Stimulated activated CD8-positive, alpha-beta memory T cell treated with anti-CD3 and anti-CD28 coated beads, Interleukin-15, amount 100 ng/mL, for 24 hours (primary cell): ENCODE data around the gene OR6N1.

Experiments
- DNase-seq: peaks from one replicate; pipeline ENCODE4 v3.0.0-alpha.2; 2020; ENCODE audit warnings: low read depth

OR6N1 gene

DNA sequence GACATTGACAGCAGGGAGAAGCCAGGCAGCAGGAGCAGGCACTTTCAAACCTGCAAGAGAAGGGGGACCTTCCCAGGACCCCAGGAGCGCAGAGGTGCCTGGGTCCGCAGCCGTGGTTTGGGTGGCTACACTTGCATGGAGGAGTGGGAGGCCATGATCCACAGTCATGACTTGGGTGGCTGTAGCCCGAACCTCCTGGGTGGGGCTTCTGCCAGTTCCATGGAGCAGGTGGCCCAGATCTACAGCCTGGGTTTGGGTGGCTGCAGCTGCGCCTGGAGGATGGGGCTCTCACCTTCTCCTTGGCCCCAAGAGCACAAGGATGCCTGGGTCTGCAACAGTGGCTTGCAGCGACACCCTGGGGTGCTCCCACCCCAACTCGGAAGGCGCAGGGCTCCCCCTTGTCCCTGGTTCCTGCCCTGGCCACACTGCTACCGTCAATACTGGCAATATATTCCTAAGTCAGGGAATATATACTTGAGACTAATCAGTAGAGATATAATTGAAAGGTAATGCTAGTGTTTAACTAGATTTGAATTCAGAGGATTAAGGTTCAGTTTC, 19.8 kb downstream of the OR6N1 start:
- DNase-seq: no peak

DNA sequence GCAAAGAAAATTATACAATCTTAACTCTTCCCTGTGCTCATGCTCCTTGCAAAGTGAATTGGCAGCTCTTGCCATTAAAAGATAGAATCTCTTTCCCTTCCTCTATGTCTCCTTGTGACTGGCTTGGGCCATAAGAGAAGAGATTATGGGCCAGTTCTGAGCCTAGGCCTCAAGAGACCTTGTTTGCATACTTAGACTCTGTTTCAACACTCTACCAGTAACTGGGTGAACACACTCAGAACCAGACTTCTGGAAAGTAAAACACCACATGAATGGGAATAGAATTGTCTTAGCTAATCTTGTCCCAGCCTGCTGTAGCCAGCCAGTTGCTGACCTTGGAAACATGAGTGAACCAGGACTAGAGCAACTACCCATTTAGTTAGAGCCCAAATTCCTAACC, 36.1 kb downstream of the OR6N1 start:
- DNase-seq: no peak

- no peak for DNase-seq
Measured at GRCh38 chr1:158732524-158732923, 39.5 kb downstream of the OR6N1 start.

- no peak for DNase-seq
Measured at GRCh38 chr1:158731707-158732106, 40.3 kb downstream of the OR6N1 start.

GRCh38 chr1:158730453-158730852, 41.5 kb downstream of the OR6N1 start:
- no peak for DNase-seq

- no peak for DNase-seq
Measured at GRCh38 chr1:158728510-158729225, 43.3 kb downstream of the OR6N1 start.

DNA sequence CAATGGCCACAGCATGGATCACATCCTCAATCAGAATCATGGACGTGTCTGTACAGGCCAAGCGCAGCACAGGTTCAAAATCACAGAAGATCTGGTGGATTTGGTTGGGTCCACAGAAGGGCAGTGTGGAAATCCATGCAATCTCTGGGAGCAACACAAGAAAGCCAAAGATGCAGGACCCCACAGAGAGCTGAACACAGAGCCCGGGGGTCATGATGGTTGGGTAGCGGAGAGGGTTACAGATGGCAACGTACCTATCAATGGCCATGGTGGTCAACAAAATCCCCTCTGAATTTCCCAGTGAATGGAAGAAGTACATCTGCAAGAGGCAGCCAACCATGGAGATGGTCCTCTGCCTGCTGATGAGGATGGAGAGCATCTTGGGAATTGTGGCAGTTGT, 47.6 kb downstream of the OR6N1 start:
- DNase-seq: no peak

GRCh38 chr1:158720620-158721019, 51.4 kb downstream of the OR6N1 start, which contains the start of gene OR6K3:
Gene OR6K3 (minus strand): TSS chr1:158720720. CDS start chr1:158718115, 2,605 bp downstream.
- no peak for DNase-seq

- no peak for DNase-seq
Measured at GRCh38 chr1:158719664-158720063, 52.3 kb downstream of the OR6N1 start.

DNA sequence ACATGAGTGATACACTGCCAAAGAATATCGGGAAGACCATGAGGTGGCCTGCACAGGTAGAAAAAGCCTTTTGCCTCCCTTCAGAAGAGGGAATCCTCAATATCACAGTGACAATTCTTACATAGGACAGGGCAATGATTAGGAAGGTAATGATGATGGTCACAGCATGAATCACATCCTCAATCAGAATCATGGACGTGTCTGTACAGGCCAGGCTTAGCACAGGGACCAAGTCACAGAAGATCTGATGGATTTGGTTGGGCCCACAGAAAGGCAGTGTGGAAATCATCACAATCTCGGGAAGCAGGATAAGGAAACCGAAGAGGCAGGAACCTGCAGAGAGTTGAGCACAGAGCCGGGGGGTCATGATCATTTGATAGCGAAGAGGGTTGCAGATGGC, 54.7 kb downstream of the OR6N1 start:
- no peak for DNase-seq

DNA sequence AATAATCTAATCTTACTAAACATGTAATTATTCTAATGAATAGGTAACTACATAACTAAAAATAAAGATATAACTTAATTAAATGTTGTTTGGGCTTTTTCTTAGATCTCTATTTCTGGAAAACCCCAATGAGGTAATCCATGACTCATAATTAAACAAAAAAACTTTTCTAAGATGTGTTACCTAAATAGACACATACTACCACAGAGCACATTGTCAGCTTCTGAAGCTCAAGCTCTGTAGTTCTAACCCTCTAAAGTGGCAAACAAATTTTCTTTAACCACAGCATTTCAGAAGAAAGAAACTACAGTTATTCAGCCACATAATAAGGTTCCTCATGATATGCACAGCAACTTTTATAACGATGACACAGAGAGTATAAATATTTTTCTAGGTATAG, 55.7 kb downstream of the OR6N1 start:
- no peak for DNase-seq

GRCh38 chr1:158714754-158715153, 57.2 kb downstream of the OR6N1 start:
- no peak for DNase-seq
